ENCODE results near the gene GRM4.
"Not testable (repeated sequence)": the region's sequence is repeated elsewhere in the genome, so short reads cannot be mapped to it uniquely, and the experiment has no call there.

The GRM4 gene

DNA sequence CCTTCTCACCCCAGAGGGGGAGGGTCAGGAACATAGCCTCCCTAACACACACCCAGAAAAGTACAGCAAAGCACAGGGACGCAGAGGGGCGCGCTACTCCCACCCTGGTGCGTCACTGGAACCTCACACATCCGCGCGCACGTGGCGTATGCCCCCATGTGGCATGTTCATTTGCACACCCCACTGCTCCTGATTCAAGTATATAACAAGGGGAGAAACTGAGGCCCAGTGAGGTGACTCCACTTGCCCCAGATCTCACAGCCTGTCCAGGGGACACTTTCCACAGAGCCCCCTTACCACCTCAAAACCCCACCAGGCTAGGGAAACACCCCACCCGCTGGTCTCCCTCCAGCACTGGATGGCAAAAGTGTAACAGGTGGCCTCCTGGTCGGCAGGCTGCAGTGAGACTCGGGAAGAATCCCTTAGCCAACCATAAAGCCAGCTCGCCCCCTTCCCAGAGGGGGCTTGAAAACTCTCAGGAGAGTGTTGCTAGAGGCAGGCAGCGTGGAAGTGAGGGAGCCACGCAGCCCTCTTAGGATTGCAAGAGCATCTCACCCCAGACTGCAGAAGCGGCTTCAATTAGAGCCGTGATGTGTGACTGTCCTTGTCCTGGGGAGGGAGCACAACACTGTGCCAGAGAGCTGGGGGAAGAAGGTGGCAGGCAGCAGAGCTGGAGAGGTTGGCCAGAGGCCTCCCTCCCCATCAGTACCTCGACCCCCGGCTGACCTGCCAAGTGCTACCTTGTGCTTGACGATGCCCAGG is at the start of gene GRM4:
TSS of gene GRM4 (minus strand) at position 67 of the 762 bp plus-strand sequence. CDS start 12,591 bp downstream, outside the sequence.
- peak; percentile 4 for FAIRE-seq
- no peak for DNase-seq (ENCODE audit: insufficient read length, low spot score)

DNA sequence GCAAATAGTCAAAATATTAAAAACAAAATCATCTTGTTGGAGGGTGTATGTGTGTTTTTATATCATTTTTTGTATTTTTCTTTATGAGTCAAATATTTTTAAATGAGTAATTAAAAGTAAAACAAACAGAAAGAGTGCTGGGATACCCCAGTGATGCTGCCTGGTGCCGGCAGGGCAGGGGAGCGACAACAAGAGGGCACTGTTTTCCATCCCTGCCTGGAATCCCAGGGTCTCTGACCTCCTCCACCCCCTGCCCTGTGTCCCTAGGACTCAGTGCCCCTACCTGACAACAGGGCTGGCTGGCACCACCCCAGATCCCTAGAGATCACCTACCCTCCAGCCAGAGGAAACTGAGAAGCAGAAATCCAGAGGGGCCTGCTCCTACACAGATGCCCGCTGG is 48.9 kb upstream of the GRM4 start:
- DNase-seq (ENCODE audit: insufficient read length, low spot score) (no peak), FAIRE-seq (no peak)

DNA sequence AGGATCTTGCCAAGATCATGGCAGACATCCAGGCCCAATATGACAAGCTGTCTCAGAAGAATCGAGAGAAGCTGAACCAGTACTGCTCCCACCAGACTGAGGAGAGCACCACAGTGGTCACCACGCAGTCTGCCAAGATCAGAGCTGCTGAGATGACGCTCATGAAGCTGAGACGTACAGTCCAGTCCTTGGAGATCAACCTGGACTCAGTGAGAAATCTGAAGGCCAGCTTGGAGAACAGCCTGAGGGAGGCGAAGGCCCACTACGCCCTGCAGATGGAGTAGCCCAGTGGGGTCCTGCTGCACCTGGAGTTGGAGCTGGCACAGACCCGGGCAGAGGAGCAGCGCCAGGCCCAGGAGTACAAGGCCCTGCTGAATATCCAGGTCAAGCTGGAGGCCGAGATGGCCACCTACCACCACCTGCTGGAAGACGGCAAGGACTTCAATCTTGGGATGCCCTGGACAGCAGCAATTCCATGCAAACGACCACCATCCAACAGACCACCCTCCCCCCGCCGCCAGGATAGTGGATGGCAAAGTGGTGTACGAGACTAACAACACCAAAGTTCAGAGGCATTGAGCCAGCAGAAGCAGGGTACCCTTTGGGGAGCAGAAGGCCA is 44.7 kb upstream of the GRM4 start:
- FAIRE-seq (no peak), DNase-seq (ENCODE audit: insufficient read length, low spot score) (no peak)

DNA sequence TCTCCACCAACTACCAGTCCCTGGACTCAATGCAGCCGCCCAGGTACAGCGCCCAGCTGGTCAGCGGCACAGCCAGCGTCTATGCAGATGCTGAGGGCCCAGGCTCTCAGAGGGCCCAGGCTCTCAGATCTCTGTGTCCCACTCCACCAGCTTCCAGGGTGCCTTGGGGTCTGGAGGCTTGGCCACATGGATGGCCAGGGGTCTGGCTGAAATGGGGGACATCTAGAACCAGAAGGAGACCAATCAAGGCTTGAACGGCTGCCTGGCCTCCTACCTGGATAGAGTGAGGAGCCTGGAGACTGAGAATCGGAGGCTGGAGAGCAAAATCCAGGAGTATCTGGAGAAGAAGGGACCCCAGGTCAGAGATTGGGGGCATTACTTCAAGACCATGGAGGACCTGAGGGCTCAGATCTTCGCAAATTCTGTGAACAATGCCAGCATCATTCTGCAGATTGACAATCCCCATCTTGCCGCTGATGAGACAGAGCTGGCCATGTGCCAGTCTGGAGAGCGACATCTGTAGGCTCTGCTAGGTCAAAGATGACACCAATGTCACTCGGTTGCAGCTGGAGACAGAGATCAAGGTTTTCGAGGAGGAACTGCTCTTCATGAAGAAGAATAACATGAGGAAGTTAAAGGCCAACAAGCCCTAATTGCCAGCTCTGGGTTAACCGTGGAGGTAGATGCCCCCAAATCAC is 44.1 kb upstream of the GRM4 start:
- FAIRE-seq: no peak
- DNase-seq (ENCODE audit: insufficient read length, low spot score): no peak

DNA sequence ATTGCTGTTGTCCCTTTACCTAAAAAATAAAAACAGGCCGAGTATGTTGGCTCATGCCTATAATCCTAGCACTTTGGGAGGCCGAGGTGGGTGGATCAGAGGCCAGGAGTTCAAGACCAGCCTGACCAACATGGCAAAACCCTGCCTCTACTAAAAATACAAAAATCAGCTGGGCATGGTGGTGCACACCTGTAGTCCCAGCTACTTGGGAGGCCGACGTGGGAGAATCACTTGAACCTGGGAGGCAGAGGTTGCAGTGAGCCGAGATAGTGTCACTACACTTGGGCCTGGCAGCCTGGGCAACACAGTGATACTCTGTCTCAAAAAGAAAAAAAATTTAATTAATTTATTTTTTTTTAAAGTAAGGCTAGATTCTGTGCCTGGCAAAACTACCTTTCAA is 38.8 kb upstream of the GRM4 start:
- not testable (repeated sequence) for DNase-seq (ENCODE audit: insufficient read length, low spot score); FAIRE-seq

DNA sequence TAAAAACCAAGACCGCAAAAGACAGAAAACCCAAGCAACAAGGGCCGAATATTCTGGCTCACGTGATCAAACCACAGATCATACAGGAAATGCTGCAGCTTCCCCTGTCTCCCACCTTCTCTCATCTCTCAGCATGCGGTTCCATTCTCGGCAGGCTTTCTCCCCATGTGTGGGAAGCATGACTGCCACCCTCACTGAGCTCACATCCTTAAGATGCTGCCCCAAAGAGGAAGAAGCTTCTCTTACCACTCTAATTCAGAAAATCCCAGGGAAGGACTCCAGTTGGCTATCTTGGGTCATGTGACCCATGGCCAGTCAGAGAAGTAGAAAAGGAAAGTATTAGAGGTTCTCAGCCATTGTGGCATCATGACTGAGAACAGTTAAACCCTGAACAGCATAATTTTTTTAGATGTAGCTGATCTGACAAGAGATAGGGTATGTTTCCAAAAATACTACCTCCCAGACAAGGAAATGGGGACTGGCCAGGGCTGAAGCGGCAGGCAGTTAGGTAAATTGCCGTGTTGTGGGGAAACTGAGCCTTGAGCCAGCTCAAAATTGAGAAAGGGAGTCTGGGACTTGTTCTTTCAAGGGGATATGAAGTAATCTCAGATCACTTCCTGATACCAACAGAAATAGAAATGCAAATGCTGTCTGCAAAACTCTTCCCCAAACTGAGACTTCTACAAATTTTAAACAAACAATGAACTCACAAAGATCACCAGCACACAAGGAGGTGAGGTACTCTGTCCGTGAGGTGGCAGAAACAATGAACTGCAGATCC is 37.1 kb upstream of the GRM4 start:
- no peak for DNase-seq (ENCODE audit: insufficient read length, low spot score)
- FAIRE-seq: no peak

DNA sequence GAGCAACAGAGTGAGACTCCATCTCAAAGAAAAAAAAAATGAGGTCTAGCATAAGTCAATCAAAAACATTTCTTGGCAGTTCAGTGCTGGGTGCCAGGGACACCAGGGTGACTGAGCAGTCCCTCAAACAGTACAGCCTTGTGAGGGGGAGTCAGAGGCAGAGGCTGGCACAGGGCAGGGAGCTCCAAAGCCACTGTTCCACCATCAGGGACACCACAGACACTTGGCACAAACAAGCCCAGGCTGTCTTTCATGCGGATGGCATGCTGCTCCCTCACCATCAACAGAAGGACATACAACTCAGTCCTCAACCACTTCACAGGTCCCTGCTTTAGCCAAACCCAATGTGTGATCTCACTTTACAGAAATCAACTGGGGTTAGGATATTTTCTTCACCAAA is 36.0 kb upstream of the GRM4 start:
- FAIRE-seq: no peak

DNA sequence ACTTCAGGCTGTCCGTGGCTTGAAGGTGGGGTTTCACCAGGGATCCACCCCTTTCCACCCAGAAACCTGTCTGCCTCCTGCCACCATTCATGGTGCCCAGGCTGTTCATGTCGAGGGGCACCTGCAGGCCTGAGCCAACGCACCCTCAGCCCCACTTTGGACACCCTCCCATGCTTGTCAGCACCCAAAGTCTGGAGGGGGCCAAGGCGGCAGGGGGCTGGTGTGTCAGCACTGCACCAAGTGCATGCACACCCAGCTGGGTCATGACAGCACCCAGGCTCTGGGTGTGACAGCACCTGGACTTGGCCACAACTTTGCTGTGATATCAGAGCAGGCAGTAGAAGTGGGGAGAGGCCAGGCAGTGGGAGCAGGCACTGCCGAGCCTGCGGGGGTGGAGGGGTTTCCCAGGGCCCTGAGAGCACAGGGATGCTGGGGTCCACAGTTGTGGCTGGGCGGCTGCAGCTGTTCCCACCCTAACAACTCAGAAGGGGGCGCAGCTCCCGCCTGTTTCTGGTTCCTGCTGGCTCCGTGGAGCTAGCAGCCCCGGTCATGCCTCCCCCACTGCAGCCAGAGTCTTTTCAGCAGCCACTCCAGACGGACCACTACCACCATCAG is 33.3 kb upstream of the GRM4 start:
- peak; percentile 4 for FAIRE-seq

More for the DNA sequence above, 36.0 kb upstream of the GRM4 start:
- DNase-seq (ENCODE audit: insufficient read length, low spot score): no peak

DNA sequence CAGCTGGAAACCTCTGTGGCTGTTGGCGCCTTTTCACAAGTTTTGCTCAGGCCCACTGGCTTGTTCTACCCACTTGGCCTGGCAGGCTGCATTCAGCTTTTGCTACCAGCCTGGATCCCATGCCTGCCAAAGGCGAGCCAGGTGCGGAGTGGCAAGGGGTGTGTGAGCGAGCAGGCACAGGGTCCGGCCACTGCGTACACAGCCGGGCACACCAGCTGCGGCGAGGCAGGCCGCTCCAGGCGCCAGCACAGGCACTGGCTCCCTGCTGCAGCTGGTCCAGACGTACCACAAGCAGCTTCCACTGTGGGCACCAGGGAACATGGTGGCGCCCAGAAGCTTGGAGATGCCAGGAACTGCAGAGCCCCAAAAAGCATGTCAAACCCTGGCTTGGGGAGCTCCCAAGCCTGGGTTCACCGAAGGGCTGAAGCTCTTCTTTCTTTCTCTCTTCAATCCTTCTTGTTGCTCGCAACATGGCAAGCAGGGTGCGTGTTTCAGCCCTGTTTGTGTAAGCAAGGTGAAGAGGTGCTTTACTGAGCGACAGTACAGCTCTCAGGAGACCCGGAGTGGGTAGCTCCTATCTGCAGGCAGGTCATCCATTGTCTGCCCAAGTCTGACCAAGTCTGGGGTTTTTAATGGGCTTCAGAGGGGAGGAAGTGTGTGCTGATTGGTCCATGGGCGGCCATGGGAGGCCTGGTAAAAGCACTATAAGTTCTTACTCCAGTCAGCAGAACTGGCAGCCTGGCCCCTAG is 32.6 kb upstream of the GRM4 start:
- FAIRE-seq (no peak), DNase-seq (ENCODE audit: insufficient read length, low spot score) (no peak)

More for the DNA sequence above, 33.3 kb upstream of the GRM4 start:
- DNase-seq (ENCODE audit: insufficient read length, low spot score): no peak

DNA sequence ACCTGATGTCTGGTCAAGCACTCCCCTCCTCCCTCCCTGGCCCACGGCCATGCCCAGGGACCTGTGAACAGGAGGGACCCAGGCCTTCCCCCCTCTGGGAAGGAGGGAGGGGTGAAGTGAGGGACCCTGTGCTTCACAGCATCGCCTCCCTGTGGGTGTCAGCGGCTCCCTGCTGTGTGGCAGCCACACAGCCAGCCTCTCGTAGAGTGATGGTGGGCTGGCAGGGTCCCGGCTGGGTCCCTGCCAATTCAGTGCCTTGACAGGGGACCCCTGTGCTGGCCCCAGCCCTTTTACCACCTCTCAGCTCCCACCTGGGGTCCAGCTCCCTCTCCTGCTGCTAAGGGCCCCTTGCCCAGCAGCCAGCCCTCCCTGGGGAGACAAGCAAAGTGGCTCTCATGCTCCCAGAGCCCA is 31.3 kb upstream of the GRM4 start:
- FAIRE-seq (no peak), DNase-seq (ENCODE audit: insufficient read length, low spot score) (no peak)

DNA sequence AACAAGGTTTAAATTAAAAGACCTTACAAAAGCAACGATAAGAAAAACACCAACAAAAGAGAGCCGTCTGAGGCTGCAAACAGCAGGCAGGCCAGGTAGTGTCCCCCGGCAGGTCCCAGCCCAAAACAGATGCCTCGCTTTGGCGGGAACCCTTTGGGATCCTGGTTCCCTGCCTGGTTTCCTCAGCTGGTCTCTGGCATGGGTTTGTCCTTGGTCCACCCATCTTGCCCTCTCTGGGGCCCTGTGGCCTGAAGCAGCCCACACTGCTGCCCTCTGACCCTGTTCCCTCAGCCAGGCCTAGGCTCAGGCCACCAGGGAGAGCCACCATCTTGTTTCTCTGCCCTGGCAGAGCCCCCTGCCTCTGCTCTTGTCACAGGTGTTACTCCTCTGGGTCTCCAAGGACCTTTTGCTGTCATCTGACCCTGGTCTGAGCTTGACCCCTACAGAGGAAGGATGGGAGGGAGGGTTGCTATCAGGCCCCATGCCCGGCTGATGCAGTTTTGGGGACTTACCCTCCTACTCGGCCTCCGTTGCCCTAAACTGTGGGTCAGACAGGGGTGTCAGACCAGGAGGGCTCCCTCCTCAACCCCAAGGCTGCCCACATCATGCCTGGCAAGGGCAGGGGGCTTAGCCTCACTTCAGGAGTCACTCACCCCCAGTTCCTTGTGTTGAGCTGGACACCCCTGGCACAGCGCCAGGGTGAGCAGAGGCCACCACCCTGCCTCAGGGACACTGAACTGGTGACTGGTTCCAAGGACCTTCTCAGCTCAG is 30.6 kb upstream of the GRM4 start:
- no peak for FAIRE-seq
- no peak for DNase-seq (ENCODE audit: insufficient read length, low spot score)

DNA sequence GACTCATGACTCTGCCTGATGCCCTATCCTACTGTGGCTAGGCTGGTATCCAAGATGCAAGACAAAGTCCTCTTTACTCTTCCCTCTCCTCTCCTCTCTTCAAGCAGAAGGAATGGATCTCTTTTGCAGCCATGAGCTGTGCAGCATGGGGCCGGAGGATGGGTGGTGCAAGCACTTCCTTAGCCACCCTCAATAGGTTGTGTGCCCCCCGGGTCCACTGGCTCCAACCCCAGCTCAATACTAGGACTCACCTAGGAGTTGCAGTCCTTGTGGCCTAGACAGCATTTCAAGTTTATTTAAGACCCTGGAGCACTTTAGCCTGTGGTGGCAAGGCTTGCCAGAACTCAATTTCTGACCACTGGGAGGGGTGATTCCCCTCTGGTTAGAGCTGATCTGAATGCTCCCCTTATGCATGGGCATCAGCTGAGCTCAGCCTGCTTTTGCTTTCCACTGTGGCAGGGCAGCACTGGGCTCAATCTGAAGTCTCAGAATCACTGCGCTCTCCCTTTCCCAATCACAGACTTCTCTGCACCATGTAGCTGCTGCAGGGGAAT is 29.0 kb upstream of the GRM4 start:
- FAIRE-seq: no peak
- no peak for DNase-seq (ENCODE audit: insufficient read length, low spot score)

DNA sequence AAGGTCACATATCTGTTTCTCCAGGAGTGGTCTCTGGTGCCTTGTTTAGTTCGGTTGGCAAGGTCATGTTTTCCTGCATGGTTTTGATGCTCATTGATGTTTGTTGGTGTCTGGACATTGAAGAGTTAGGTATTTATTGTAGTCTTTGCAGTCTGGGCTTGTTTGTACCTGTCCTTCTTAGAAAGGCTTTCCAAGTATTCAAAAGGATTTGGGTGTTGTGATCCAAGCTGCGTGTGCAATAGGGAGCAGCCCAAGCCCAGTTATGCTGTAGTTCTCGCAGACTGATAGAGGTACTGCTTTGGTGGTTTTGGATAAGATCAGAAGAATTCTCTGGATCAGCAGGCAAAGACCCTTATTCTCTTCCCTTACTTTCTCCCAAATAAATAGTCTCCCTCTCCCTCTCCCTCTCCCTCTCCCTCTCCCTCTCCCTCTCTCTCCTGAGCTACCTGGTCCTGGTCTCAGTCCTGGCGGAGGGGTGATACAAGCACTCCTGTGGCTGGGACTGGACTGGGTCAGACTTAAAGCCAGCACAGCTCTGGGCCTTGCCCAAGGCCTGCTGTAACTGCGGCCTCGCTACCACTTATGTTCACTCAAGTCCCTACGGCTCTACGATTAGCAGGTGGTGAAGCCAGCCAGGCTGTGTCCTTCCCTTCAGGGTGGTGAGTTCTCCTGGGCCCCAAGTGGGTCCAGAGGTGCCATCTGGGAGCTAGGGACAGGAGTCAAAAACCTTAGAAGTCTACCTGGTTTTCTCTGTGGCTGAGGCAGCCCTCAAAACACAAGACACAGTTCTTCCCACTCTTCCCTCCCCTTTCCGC is 27.3 kb upstream of the GRM4 start:
- no peak for DNase-seq (ENCODE audit: insufficient read length, low spot score)
- FAIRE-seq: no peak

DNA sequence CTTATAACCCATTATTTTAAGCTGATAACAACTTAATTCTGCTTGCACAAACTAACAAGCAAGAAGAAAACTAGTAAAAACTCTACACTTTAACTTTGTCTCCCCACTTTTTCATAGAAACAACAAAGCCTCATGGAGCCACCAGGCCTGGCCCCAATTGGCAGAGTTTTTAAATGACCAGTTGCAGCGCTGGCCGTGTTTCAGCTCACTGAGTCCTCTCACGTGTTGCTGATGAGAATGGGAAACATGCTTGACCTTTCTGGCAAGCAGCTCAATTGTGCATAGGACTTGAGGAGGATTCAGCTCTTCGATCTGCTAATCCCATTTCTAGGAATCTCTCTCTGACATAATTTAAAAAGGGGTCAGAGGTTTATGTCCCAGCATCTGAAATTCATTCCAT is 24.5 kb upstream of the GRM4 start:
- FAIRE-seq (no peak), DNase-seq (ENCODE audit: insufficient read length, low spot score) (no peak)

DNA sequence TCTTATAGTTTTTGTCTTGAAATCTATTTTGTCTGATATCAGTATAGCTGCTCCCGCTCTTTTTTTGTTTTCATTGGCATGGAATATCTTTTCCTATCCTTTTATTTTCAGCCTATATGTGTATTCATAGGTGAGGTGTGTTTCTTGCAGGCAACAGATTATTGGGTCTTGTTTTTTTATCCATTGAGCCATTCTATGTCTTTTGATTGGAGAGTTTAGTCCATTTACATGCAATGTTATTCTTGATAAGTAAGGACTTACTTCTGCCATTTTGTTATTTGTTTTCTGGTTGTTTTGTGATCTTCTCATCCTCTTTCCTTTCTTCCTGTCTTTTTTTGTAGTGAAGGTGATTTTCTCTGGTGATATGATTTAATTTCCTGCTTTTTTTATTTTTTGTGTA is 24.0 kb upstream of the GRM4 start:
- DNase-seq (ENCODE audit: insufficient read length, low spot score): no peak
- no peak for FAIRE-seq

DNA sequence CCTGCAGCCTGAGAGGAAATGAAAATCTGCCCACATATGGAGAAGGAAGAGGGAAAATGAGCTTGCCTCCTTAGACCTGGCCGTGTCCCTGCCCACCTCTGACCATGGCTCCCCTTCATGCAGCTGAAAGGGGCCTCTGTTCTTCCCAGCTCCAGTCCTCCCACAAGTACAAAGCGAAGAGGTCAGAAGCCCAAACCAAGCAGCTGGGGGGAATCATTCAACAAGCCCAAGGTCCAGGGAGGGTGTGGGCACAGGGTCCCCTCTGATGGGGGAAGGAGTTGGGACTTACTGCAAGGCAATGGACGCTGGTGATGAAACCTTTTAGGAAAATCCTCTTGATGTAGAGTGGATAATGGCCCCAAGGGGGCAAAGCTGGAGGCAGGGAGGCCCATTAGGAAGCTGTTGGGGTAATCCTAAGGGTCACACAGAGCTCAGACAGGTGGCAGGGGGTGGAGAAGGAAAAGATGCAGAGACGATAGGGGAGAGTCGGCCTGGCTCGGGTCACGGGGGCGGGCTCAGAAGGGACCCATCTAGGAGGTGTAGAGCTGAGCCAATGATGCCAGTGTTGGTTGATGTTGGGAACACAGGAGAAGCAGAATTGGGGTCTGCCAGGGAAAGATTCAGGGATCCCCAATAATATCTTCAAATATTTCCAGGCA is 16.1 kb upstream of the GRM4 start:
- DNase-seq (ENCODE audit: insufficient read length, low spot score): no peak
- FAIRE-seq: no peak

DNA sequence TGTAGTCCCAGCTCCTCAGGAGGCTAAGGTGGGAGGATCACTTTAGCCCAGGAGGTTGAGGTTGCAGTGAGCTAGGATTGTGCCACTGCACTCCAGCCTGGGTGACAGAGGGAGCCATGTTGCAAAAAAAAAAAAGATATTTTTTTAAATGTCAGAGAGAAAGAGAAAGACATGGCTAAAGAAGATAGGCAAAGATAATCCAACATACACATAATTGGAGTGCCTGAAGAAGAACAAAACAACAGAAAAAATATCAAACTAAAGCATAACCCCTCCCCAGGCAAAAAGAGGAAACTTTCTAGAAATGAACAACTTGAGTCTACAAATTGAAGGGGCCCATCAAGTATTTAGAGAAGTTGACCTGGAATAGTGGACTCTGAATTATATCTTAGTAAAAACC is 14.0 kb upstream of the GRM4 start:
- no peak for DNase-seq (ENCODE audit: insufficient read length, low spot score)

More for the DNA sequence above, 14.0 kb upstream of the GRM4 start:
- no peak for FAIRE-seq

All from HTR-8/SVneo (cell line).